Muscle of back (tissue), 11 donors: Measurements from ENCODE around the gene EIPR1. TPM values are rescaled to one million over a fixed set of nuclear protein-coding genes. Genes with fewer than 3 reads are reported as not detected.
"Not testable (repeated sequence)": the region's sequence is repeated elsewhere in the genome, so short reads cannot be mapped to it uniquely, and the experiment has no call there.

ENCODE experiments used
- DNase-seq, 3 donors: peaks; one replicate each; pipeline versions ENCODE4 v3.0.0 to v3.0.0-alpha.2; 2013
- polyA plus RNA-seq, 10 donors: library from polyadenylated mRNA; unstranded; fragments of 120-200 nt; gene quantifications; one replicate each; pipeline ENCODE4 v1.2.1, GENCODE V29; 2013; ENCODE audit not compliant: insufficient read length in 10 of 10

The EIPR1 gene
- polyA plus RNA-seq, 10 donors: 12.7 to 21.8 (median 17.3) TPM

- no peak for DNase-seq
These were observed 26.8 kb upstream of the EIPR1 start for GRCh38 chr2:3404349-3404894.

- DNase-seq: no peak
These were observed 26.1 kb upstream of the EIPR1 start for GRCh38 chr2:3403587-3404334.

- peak; percentile 58 to 84 (median 70) for DNase-seq
These were observed 22.2 kb upstream of the EIPR1 start for GRCh38 chr2:3399829-3400228.

GRCh38 chr2:3399381-3399780 lies 21.8 kb upstream of the EIPR1 start:
- no peak for DNase-seq

- no peak for DNase-seq
These were observed 21.2 kb upstream of the EIPR1 start for GRCh38 chr2:3398857-3399256.

- DNase-seq: no peak
These were observed 19.4 kb upstream of the EIPR1 start for GRCh38 chr2:3396920-3397559.

- DNase-seq: no peak
These were observed 14.6 kb upstream of the EIPR1 start for GRCh38 chr2:3392216-3392615.

GRCh38 chr2:3390041-3390440 lies 12.4 kb upstream of the EIPR1 start:
- no peak for DNase-seq

- no peak for DNase-seq
These were observed 11.6 kb upstream of the EIPR1 start for GRCh38 chr2:3389193-3389592.

- DNase-seq: no peak
These were observed 10.8 kb upstream of the EIPR1 start for GRCh38 chr2:3388412-3388738.

GRCh38 chr2:3387644-3388411 lies 10.2 kb upstream of the EIPR1 start:
- DNase-seq: no peak

GRCh38 chr2:3387011-3387410 lies 9.4 kb upstream of the EIPR1 start:
- DNase-seq: no peak

- DNase-seq: no peak
These were observed 8.9 kb upstream of the EIPR1 start for GRCh38 chr2:3386448-3386958.

- peak; percentile 89 to 96 (median 93) for DNase-seq
These were observed 2.3 kb upstream of the EIPR1 start, which contains the start of gene TRAPPC12 for GRCh38 chr2:3379647-3380534. TSS of gene TRAPPC12 (plus strand) at chr2:3379694. CDS start at chr2:3387624, 7,930 bp downstream.

- no peak for DNase-seq
These were observed 1.7 kb upstream of the EIPR1 start for GRCh38 chr2:3379339-3379646.

GRCh38 chr2:3377279-3377611 lies 373 bp downstream of the EIPR1 start:
- DNase-seq: peak in 1 of 3 donors; percentile 47

GRCh38 chr2:3376821-3377220 lies 797 bp downstream of the EIPR1 start:
- DNase-seq: no peak

GRCh38 chr2:3369340-3370181 lies 8.1 kb downstream of the EIPR1 start:
- not testable (repeated sequence) for DNase-seq

- no peak for DNase-seq
These were observed 9.3 kb downstream of the EIPR1 start for GRCh38 chr2:3368261-3368722.

GRCh38 chr2:3365219-3365618 lies 12.4 kb downstream of the EIPR1 start:
- no peak for DNase-seq
